GM18951 (cell line): ENCODE measurements around the gene NDUFAB1.

ENCODE experiments used
- POLR2A ChIP-seq: IDR thresholded peaks from 4 replicates; pipeline ENCODE4 v1.6.1; 2011; ENCODE audit warnings: mild to moderate bottlenecking; ENCODE audit not compliant: insufficient read length, insufficient read depth; ENCODE audit errors: extremely low read depth
- in situ Hi-C: fragments of 300-500 bp; cut with MboI; formaldehyde crosslinking; loops from one replicate; pipeline ENCODE4 v1.12.0; 2022; ENCODE audit warnings: low sequenced_read_pairs, mixed read lengths, inconsistent platforms; ENCODE audit not compliant: unreplicated experiment

Gene NDUFAB1

DNA sequence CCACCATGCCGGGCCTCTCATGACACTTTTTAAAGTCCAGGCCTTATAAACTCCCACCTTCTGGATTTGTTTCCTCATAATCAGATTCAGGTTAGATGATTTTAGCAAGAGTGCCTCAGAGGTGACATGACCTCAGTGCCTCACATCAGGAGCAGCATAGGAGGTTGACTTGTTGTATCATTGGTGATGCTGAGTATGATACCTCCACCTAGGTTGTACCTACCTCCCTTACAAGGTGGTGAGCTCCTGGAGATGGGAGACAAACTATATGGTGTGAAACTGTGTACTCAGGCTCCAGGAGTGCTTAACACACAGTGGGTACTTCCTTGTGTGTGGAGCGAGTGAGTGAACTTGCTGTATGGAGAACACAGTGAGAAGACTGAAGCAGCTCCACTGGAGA is 18.6 kb downstream of the NDUFAB1 start:
- TF ChIP-seq POLR2A, result no peak
- in situ Hi-C loops, result no loop called here

DNA sequence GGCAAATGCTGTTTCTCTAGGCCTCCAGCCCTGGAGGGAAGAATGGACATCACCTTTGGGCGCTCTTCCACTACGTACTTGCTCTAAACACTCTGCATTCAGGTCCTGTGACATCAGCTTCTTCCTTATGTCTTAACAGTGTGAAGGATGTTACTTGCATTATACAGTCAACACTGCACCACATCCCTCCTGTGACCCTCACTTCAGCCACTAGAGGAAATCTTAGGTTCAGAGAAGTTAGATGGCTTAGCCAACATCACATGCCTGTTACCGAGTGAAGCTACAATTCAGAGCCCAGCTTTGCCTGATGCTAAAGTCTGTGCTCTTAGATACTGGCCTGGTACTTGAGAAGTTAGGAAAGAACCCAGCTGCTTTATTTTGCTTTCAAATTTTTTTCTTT is 20.3 kb downstream of the NDUFAB1 start:
- in situ Hi-C loops, result no loop called here
- no peak for TF ChIP-seq POLR2A

DNA sequence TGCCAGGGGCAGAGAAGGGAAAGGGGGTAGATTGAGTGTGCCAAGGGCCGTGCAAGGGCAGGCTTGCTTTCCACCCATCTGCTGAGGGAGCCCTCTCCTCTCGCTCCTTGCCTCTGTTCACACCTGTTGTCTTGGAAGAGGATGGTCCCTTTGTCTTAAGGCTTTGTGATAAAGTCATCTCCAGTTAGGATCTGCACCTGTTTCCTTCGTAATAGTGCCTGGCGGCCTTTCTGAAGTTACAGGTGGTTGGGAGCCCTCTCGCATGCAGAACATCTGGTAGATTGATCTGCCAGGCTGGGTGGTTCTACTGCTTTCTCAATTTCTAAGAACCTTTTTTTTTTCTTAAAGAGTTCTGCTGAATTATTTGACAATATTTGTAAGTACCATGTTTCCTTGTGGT is 22.3 kb downstream of the NDUFAB1 start:
- TF ChIP-seq POLR2A, result no peak
- in situ Hi-C loops, result no loop called here

DNA sequence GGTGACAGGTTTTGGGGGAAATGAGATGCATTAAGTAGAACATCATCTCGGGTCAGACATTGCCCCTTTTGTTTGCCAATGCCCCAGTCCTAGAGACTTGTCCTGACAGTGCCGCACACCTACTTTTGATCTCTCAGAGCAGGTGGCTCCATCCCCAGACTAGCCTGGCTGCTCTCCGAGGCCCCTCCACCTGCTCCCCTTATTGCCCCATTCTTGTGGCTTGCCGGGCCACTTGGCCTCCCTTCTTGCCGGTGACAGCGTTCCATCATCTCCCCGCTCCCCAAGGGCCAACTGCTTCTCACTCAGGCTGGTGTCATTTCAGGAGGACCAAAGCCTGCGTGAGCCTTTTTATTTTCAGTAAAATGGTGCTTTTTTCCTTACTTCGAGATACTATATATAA is 23.7 kb downstream of the NDUFAB1 start:
- no peak for TF ChIP-seq POLR2A
- in situ Hi-C loops, result no loop called here

DNA sequence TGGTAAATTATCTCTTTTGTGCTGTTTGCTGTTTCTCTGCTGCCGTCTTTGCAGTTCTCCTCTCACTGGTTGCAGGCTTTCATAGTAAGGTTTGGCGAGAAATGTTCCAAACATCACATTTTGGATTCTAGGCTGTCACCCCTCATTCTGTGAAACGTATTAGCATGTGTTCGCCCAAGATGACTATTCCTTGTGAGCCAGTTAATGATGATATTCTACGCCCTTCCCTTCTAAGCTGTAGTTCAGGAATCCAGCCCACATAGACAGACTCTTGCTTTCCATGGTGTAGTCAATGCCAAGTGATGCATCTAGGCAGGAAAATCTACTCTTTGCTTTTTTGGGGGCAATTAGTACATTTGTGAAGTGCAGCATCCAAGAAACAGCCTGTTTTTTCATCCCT is 24.2 kb downstream of the NDUFAB1 start:
- in situ Hi-C loops, result no loop called here
- no peak for TF ChIP-seq POLR2A

DNA sequence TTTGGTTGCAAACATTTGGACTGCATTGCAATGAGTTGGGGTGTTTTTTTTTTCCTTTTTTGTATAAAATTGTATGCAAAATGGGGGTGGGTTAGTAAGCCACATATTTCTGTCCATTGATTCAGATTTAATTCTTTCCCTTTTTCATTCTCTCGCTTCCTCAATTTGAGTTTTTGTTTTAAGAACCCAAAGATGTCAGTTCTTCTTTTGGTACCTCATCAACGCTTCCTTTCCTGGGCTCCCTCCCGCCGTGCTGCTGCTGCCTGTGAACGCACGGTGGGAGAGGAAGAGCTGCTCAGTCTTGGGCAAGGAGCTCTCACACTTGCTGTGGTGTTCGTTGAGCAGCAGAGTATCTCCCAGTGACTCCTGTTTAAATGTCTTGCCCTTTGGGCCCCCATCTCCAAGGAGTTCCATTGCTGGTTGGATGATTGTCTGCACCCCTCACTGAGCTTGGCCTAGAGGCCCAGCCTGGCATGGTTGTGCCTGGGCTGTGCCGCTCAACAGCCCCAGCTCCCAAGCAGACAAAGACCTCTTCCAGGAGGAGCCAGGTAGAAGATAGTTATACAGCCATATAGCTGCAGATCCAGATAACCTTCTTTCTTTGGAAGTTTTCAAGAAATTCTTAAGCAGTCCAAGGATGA is 25.0 kb downstream of the NDUFAB1 start:
- in situ Hi-C loops, result no loop called here
- no peak for TF ChIP-seq POLR2A

DNA sequence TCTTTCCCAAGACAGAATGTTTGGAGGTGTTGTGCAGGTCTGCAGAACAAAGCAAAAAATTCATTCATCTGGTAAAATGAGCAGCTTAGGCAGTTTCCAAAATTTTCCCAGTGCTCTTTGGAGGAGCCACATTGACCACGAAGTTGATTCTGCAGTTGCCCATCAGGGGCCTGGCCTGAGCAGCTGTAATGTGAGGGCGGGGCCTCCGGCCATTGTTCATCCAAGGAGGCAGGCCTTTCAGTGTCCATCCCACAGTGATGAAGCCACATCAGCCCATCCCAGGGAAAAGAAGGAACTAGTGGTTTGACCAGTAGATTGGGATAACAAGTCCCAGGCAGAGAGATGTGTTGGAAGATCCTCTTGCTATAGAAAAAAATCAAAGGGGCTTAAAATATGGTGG is 28.5 kb downstream of the NDUFAB1 start:
- in situ Hi-C loops, result no loop called here
- no peak for TF ChIP-seq POLR2A

DNA sequence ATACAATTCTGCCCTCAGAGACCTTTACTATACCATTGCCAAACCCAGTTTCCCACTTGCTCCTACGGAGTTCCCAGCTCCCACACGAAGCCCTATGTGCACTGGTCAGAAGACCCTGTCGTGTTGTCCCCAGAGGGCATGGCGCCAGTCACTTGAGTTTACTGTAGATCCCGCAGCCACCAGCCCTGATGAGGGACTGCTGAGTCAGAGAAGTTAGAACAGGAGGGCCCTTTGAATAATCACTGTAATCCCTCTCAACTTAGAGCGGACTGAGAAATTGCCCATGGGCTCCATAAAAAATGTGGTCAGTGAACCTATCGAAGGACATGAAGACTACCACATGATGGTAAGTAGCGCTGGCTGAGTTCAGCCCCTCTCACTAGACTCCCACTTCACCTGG is 29.4 kb downstream of the NDUFAB1 start:
- no peak for TF ChIP-seq POLR2A
- in situ Hi-C loops, result no loop called here

DNA sequence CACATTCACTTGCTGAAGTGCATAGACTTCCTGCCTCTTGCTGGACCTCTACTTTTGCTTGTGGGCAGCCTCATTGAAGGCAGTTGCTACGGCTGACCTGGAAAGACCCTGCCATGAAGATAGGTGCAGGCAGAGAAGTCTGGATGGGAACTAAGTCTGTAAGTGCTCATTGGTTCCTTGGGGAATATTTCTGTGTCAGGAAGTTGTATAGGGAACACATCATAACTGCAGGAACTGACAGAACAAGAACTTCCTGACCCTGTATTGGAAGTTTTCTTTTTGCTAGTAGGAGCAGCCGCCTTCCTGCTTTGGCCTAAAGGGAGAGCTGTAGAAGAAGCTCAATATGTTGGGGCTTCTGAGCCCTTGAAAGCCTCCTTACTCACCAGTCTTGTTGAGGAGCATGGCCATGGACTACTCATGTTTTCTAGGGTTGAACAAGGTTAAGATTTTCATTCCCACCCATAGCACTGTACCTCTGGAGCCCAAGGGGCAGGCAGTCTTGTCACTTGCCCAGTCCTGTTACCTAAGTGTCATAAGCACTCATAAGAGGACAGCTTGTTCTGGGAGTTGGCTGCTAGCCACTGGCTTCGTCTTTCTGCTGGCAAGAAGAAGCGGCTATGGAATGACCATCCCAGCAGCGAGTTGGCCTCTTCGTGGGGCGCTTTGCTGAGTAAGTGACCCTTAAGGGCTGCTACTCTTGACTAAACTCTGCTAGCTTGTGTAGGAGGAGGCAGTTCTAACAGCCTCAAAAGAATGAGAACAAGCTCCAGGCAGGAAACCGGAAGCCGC is 31.3 kb downstream of the NDUFAB1 start:
- in situ Hi-C loops, result no loop called here
- no peak for TF ChIP-seq POLR2A

DNA sequence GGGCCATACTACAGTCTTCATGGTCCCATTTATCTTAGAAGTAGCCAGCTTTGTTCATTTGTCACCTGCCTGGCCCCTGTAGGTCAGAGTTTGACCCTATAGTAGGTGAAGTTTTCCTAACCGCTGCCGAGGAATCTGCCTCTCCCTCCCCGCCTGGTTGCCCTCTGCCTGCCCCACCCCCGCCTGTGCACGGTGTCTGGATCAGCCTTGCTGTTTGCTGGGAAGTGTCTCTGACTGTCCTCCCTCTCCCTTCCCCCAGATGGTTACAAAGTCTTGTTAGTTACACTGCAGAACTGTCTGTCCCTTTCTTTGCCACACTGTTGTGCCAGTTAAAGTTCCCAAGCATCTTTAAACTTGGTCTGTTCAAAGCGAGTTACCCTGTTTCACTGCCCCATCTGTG is 32.9 kb downstream of the NDUFAB1 start:
- no peak for TF ChIP-seq POLR2A

DNA sequence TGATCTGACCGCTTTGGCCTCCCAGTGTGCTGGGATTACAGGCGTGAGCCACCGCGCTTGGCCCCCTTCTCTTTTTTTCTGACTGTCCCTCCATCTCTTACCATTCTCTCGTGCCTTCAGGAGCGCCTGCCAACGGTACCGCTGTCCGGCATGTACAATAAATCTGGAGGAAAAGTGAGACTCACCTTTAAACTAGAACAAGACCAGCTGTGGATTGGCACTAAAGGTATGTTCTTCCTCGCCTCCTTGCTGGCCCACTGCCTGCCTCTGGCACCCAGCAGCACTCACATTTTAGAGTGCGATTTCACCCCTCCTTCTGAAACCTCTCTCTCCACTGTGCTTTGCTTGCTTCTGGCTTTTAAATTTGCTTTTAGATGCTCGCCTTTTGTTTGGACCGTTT is 33.6 kb downstream of the NDUFAB1 start:
- in situ Hi-C loops, result no loop called here
- no peak for TF ChIP-seq POLR2A

More for the DNA sequence above, 32.9 kb downstream of the NDUFAB1 start:
- in situ Hi-C loops, result no loop called here

DNA sequence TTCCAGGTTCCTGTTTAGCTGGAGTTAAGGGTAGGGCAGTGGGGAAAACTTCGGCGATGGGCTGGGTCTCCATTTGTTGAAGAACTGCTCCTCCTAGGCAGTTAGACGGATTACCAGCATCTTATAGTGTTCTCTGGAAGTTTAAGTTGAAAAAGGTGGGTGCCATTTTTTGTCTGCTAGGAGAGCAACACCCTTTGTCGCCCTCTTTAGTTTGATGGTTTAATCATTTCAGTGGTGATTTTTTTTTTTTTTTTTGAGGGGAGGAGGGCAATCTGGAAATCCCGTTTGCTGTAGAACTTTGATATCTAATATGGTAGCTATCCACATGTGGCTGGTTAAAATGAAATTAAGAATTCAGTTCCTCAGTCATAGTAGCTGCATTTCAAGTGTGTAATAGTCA is 34.5 kb downstream of the NDUFAB1 start:
- in situ Hi-C loops, result no loop called here
- TF ChIP-seq POLR2A, result no peak

DNA sequence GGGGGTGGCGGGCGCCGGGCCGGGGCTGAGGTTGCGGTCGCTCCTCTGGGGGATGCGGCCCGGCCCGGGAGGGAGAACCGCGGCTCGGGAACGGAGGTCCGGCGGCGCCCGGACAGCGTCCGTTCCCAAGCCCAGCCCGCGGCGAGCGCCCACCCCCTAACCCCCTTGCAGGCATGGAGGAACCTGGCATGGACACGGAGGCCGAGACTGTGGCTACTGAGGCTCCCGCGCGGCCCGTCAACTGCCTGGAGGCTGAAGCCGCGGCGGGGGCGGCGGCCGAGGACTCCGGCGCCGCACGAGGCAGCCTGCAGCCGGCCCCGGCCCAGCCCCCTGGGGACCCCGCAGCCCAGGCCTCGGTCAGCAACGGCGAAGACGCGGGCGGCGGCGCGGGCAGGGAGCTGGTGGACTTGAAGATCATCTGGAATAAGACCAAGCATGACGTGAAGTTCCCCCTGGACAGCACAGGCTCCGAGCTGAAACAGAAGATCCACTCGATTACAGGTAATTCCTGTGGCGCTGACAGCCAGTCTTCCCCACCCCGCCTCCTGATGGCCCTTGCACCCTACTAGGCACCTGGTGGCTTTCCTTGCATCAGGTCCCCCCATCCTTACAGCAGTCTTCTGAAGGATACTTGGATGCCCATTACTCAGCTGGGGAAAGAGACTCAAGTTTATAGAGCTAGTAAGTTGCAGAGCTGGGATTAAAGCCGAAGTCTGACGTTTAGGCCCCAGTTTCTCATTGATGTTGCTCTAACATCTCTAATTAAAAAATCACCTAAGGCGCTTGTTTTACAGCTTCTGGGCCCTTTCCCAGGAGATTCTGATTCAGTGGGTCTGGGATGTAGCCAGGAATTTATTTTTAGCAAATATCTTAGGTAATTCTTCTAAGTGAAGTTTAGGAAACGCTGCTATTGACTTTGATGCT is 38.1 kb downstream of the NDUFAB1 start:
- in situ Hi-C loops, result no loop called here
- TF ChIP-seq POLR2A, result no peak
